Measurements from ENCODE around the gene ARSG. TPM values are rescaled to one million over a fixed set of nuclear protein-coding genes. Genes with fewer than 3 reads are reported as not detected.

The ARSG gene
- polyA plus RNA-seq, 1 donor from 2014 or later: 16.9 TPM

- H3K4me3 ChIP-seq (ENCODE audit: low read length): no peak overlapping the region
- no peaks in the 10 kb centered on the region for H3K27me3 ChIP-seq (ENCODE audit: insufficient read depth, low read depth, low read length)
- TF ChIP-seq SMC3 (conservative IDR thresholded peaks at IDR 0.05; ENCODE audit: poor library complexity) (no peak), CTCF (IDR thresholded peaks at IDR 0.05; ENCODE audit: poor library complexity, severe bottlenecking) (no peak), MXI1 (conservative IDR thresholded peaks at IDR 0.05; ENCODE audit: poor library complexity, severe bottlenecking) (no peak), RAD21 (conservative IDR thresholded peaks at IDR 0.05) (no peak), EZH2 (IDR thresholded peaks at IDR 0.05; ENCODE audit: borderline replicate concordance, insufficient read depth, low read length, poor library complexity, severe bottlenecking) (no peak), POLR2AphosphoS5 (IDR thresholded peaks at IDR 0.05) (no peak), EP300 (conservative IDR thresholded peaks at IDR 0.05; ENCODE audit: poor library complexity, severe bottlenecking) (no peak), REST (IDR thresholded peaks at IDR 0.05; ENCODE audit: borderline replicate concordance) (no peak), TAF1 (IDR thresholded peaks at IDR 0.05; ENCODE audit: low read depth) (no peak)
- H3K36me3 ChIP-seq (ENCODE audit: insufficient read depth, low read length): no peaks in the 10 kb centered on the region
- H3K9me3 ChIP-seq (ENCODE audit: low read length): no peaks in the 10 kb centered on the region
- H3K79me2 ChIP-seq (replicated peaks; ENCODE audit: insufficient read depth, low read length): no peaks in the 10 kb centered on the region
- H3K9ac ChIP-seq (ENCODE audit: low read length): no peak overlapping the region
- H3K4me2 ChIP-seq (ENCODE audit: low read length): no peak overlapping the region
- no peaks in the 10 kb centered on the region for H3F3A ChIP-seq (ENCODE audit: insufficient read depth, low read length, poor library complexity, severe bottlenecking)
- H3K9me2 ChIP-seq (ENCODE audit: insufficient read depth, low read length): no peaks in the 10 kb centered on the region
- H2AFZ ChIP-seq (ENCODE audit: low read depth, low read length): no peak overlapping the region
- no peak overlapping the region for H3K27ac ChIP-seq (ENCODE audit: low read length)
- no peaks in the 10 kb centered on the region for H4K20me1 ChIP-seq (ENCODE audit: insufficient read depth)
Measured at GRCh38 chr17:68346448-68346847, 55.2 kb downstream of the ARSG start.

- no peak for TF ChIP-seq TAF1 (IDR thresholded peaks at IDR 0.05; ENCODE audit: low read depth)
- TF ChIP-seq SMC3 (conservative IDR thresholded peaks at IDR 0.05; ENCODE audit: poor library complexity): no peak
- no peak for TF ChIP-seq EP300 (conservative IDR thresholded peaks at IDR 0.05; ENCODE audit: poor library complexity, severe bottlenecking)
- TF ChIP-seq REST (IDR thresholded peaks at IDR 0.05; ENCODE audit: borderline replicate concordance): no peak
- no peak for TF ChIP-seq MXI1 (conservative IDR thresholded peaks at IDR 0.05; ENCODE audit: poor library complexity, severe bottlenecking)
- no peak for TF ChIP-seq POLR2AphosphoS5 (IDR thresholded peaks at IDR 0.05)
- no peak for TF ChIP-seq RAD21 (conservative IDR thresholded peaks at IDR 0.05)
Measured at GRCh38 chr17:68347380-68347779, 56.1 kb downstream of the ARSG start.

More at GRCh38 chr17:68347380-68347779, 56.1 kb downstream of the ARSG start:
- Histone ChIP-seq H3K9ac (ENCODE audit: low read length) (no peak overlapping the region), H3K4me3 (ENCODE audit: low read length) (no peak overlapping the region), H3K36me3 (ENCODE audit: insufficient read depth, low read length) (no peaks in the 10 kb centered on the region), H3K27me3 (ENCODE audit: insufficient read depth, low read depth, low read length) (no peaks in the 10 kb centered on the region), H3K9me2 (ENCODE audit: insufficient read depth, low read length) (no peaks in the 10 kb centered on the region), H3K9me3 (ENCODE audit: low read length) (no peaks in the 10 kb centered on the region), H3F3A (ENCODE audit: insufficient read depth, low read length, poor library complexity, severe bottlenecking) (no peaks in the 10 kb centered on the region), H3K79me2 (replicated peaks; ENCODE audit: insufficient read depth, low read length) (no peaks in the 10 kb centered on the region), H3K27ac (ENCODE audit: low read length) (no peak overlapping the region), H4K20me1 (ENCODE audit: insufficient read depth) (no peaks in the 10 kb centered on the region), H3K4me2 (ENCODE audit: low read length) (no peak overlapping the region), H2AFZ (ENCODE audit: low read depth, low read length) (no peak overlapping the region)
